ENCODE results near the gene IFNK.

The IFNK gene

GRCh38 chr9:27506981-27507380 is 17.1 kb upstream of the IFNK start:
- TF ChIP-seq CTCF (conservative IDR thresholded peaks at IDR 0.05; ENCODE audit: low read depth, low read length): no peak
- H3K4me3 ChIP-seq (ENCODE audit: low read depth, low read length): no peak overlapping the region
- DNase-seq (ENCODE audit: low read depth): no peak

GRCh38 chr9:27510780-27511179 is 13.3 kb upstream of the IFNK start:
- no peak for TF ChIP-seq CTCF (conservative IDR thresholded peaks at IDR 0.05; ENCODE audit: low read depth, low read length)
- H3K4me3 ChIP-seq (ENCODE audit: low read depth, low read length): no peak overlapping the region

GRCh38 chr9:27511771-27512170 is 12.3 kb upstream of the IFNK start:
- TF ChIP-seq CTCF (conservative IDR thresholded peaks at IDR 0.05; ENCODE audit: low read depth, low read length): no peak
- no peak overlapping the region for H3K4me3 ChIP-seq (ENCODE audit: low read depth, low read length)
- no peak for DNase-seq (ENCODE audit: low read depth)

More at GRCh38 chr9:27510780-27511179, 13.3 kb upstream of the IFNK start:
- DNase-seq (ENCODE audit: low read depth): no peak

- H3K4me3 ChIP-seq (ENCODE audit: low read depth, low read length): no peak overlapping the region
- DNase-seq (ENCODE audit: low read depth): no peak
- TF ChIP-seq CTCF (conservative IDR thresholded peaks at IDR 0.05; ENCODE audit: low read depth, low read length): no peak
Observed at GRCh38 chr9:27514551-27514950, 9.5 kb upstream of the IFNK start.

GRCh38 chr9:27518006-27518405 is 6.1 kb upstream of the IFNK start:
- DNase-seq (ENCODE audit: low read depth): no peak
- no peak overlapping the region for H3K4me3 ChIP-seq (ENCODE audit: low read depth, low read length)
- no peak for TF ChIP-seq CTCF (conservative IDR thresholded peaks at IDR 0.05; ENCODE audit: low read depth, low read length)

GRCh38 chr9:27518809-27519208 is 5.3 kb upstream of the IFNK start:
- no peak for TF ChIP-seq CTCF (conservative IDR thresholded peaks at IDR 0.05; ENCODE audit: low read depth, low read length)
- no peak overlapping the region for H3K4me3 ChIP-seq (ENCODE audit: low read depth, low read length)
- DNase-seq (ENCODE audit: low read depth): no peak
